OCI-LY1 (cell line): ENCODE data around the gene EML6.

Experiments
- H2AFZ ChIP-seq: fragments of 200-600 bp; sonication (generic), shearing (Covaris generic); 2 replicates; pipeline ENCODE4 v1.6.0; 2014; ENCODE audit warnings: antibody characterized with exemption, mild to moderate bottlenecking, low read length
- H3F3A ChIP-seq: fragments of 200-600 bp; sonication (generic), shearing (Covaris generic); 2 replicates; pipeline ENCODE4 v1.6.0; 2014; ENCODE audit warnings: mild to moderate bottlenecking, antibody characterized with exemption, low read length, moderate library complexity; ENCODE audit not compliant: insufficient read depth
- H3K27ac ChIP-seq: fragments of 200-600 bp; sonication (generic); 2 replicates; pipeline ENCODE4 v1.5.1; 2014; ENCODE audit warnings: low read length, mixed run types, mild to moderate bottlenecking, low read depth; ENCODE audit not compliant: poor library complexity, severe bottlenecking
- H3K27me3 ChIP-seq: fragments of 200-600 bp; sonication (generic); 2 replicates; pipeline ENCODE4 v1.6.0; 2014; ENCODE audit warnings: antibody characterized with exemption, mild to moderate bottlenecking, low read length, moderate library complexity; ENCODE audit not compliant: insufficient read depth
- H3K36me3 ChIP-seq: fragments of 200-600 bp; sonication (generic); 2 replicates; pipeline ENCODE4 v1.6.1; 2014; ENCODE audit warnings: mild to moderate bottlenecking, antibody characterized with exemption, low read length, moderate library complexity, mixed read lengths; ENCODE audit not compliant: insufficient read depth
- H3K4me1 ChIP-seq: fragments of 200-600 bp; sonication (generic); 2 replicates; pipeline ENCODE4 v1.5.1; 2014; ENCODE audit warnings: mild to moderate bottlenecking, low read length, moderate library complexity; ENCODE audit not compliant: insufficient read depth, severe bottlenecking
- H3K4me2 ChIP-seq: fragments of 200-600 bp; sonication (generic), shearing (Covaris generic); 2 replicates; pipeline ENCODE4 v1.6.1; 2014; ENCODE audit warnings: low read length
- H3K4me3 ChIP-seq: fragments of 200-600 bp; sonication (generic); 2 replicates; pipeline ENCODE4 v1.5.1; 2014; ENCODE audit warnings: low read length, low read depth, mild to moderate bottlenecking, mixed read lengths; ENCODE audit not compliant: poor library complexity, severe bottlenecking
- H3K79me2 ChIP-seq: fragments of 200-600 bp; shearing (Covaris generic); 2 replicates; pipeline ENCODE4 v1.6.1; 2016; ENCODE audit warnings: mixed run types, low read length, mixed read lengths; ENCODE audit not compliant: insufficient read depth
- H3K9ac ChIP-seq: fragments of 200-600 bp; sonication (generic), shearing (Covaris generic); 2 replicates; pipeline ENCODE4 v1.6.1; 2014; ENCODE audit warnings: mild to moderate bottlenecking, low read length, mixed read lengths
- H3K9me2 ChIP-seq: fragments of 200-600 bp; sonication (generic), shearing (Covaris generic); 2 replicates; pipeline ENCODE4 v1.6.1; 2014; ENCODE audit warnings: low read depth, mild to moderate bottlenecking, low read length, mixed read lengths
- H3K9me3 ChIP-seq: fragments of 200-600 bp; shearing (Covaris generic); 2 replicates; pipeline ENCODE4 v1.6.1; 2014; ENCODE audit warnings: low read length, mixed read lengths
- H4K20me1 ChIP-seq: fragments of 200-600 bp; sonication (generic), shearing (Covaris generic); 2 replicates; pipeline ENCODE4 v1.6.0; 2016; ENCODE audit warnings: mild to moderate bottlenecking, low read length; ENCODE audit not compliant: insufficient read depth
- CTCF ChIP-seq: fragments of 200-600 bp; sonication (generic), shearing (Covaris generic); IDR thresholded peaks from 2 replicates; pipeline ENCODE4 v1.5.1; 2017; ENCODE audit warnings: mild to moderate bottlenecking, antibody characterized with exemption, low read length, moderate library complexity, mixed read lengths
- EZH2 ChIP-seq: fragments of 200-600 bp; sonication (generic), shearing (Covaris generic); IDR thresholded peaks from 2 replicates; pipeline ENCODE4 v1.8.0; 2017; ENCODE audit warnings: borderline replicate concordance, mixed run types, mild to moderate bottlenecking, antibody characterized with exemption, low read length, moderate library complexity, mixed read lengths

Gene EML6

GRCh38 chr2:54891909-54892308 lies 168.4 kb downstream of the EML6 start:
- H3K9me2 ChIP-seq: no peaks in the 10 kb centered on the region
- H3K36me3 ChIP-seq: peaks cover 99% of the 10 kb centered on the region
- H3K27me3 ChIP-seq: no peaks in the 10 kb centered on the region
- H2AFZ ChIP-seq: no peak overlapping the region
- peaks cover 8% of the 10 kb centered on the region for H3K4me1 ChIP-seq
- H3K4me3 ChIP-seq: no peak overlapping the region
- TF ChIP-seq CTCF (no peak), EZH2 (no peak)
- H3K9ac ChIP-seq: no peak overlapping the region
- H3K79me2 ChIP-seq: no peaks in the 10 kb centered on the region
- no peak overlapping the region for H3K4me2 ChIP-seq
- H3K27ac ChIP-seq: no peak overlapping the region
- H4K20me1 ChIP-seq: no peaks in the 10 kb centered on the region
- H3F3A ChIP-seq: no peaks in the 10 kb centered on the region
- no peaks in the 10 kb centered on the region for H3K9me3 ChIP-seq

GRCh38 chr2:54894467-54894866 lies 171.0 kb downstream of the EML6 start:
- no peak overlapping the region for H3K4me2 ChIP-seq
- no peak for TF ChIP-seq CTCF
- TF ChIP-seq EZH2: no peak
- peaks cover 22% of the 10 kb centered on the region for H3K4me1 ChIP-seq
- no peaks in the 10 kb centered on the region for H3K9me2 ChIP-seq
- H3K79me2 ChIP-seq: no peaks in the 10 kb centered on the region
- no peaks in the 10 kb centered on the region for H3K9me3 ChIP-seq
- H3F3A ChIP-seq: no peaks in the 10 kb centered on the region
- H3K27me3 ChIP-seq: no peaks in the 10 kb centered on the region
- no peak overlapping the region for H3K27ac ChIP-seq
- no peaks in the 10 kb centered on the region for H4K20me1 ChIP-seq
- H3K9ac ChIP-seq: no peak overlapping the region
- H3K4me3 ChIP-seq: no peak overlapping the region
- peaks cover 100% of the 10 kb centered on the region for H3K36me3 ChIP-seq
- H2AFZ ChIP-seq: no peak overlapping the region

GRCh38 chr2:54895730-54896129 lies 172.3 kb downstream of the EML6 start:
- Histone ChIP-seq H3F3A (no peaks in the 10 kb centered on the region), H2AFZ (no peak overlapping the region), H3K36me3 (peaks cover 100% of the 10 kb centered on the region), H3K4me3 (no peak overlapping the region), H3K4me1 (peaks cover 22% of the 10 kb centered on the region), H4K20me1 (no peaks in the 10 kb centered on the region), H3K79me2 (no peaks in the 10 kb centered on the region), H3K9ac (no peak overlapping the region), H3K4me2 (no peak overlapping the region), H3K27me3 (no peaks in the 10 kb centered on the region), H3K27ac (no peak overlapping the region), H3K9me2 (no peaks in the 10 kb centered on the region), H3K9me3 (no peaks in the 10 kb centered on the region)
- TF ChIP-seq CTCF (no peak), EZH2 (no peak)
